ENCODE measurements around the gene CCDC169.
"Not testable (repeated sequence)": the region's sequence is repeated elsewhere in the genome, so short reads cannot be mapped to it uniquely, and the experiment has no call there.

The CCDC169 gene

DNA sequence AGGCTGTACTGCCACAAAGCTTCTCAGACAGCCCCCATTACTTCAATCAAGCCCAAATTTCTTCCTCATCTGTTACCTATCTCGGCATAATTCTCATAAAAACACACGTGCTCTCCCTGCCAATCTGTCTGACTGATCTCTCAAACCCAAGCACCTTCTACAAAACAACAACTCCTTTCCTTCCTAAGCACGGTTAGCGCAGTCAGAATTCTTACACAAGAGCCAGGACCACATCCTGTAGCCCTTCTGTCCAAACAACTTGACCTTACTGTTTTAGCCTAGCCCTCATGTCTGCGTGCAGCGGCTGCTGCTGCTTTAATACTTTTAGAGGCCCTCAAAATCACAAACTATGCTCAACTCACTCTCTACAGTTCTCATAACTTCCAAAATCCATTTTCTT is 22.2 kb upstream of the CCDC169 start:
- DNase-seq, result not testable (repeated sequence)

DNA sequence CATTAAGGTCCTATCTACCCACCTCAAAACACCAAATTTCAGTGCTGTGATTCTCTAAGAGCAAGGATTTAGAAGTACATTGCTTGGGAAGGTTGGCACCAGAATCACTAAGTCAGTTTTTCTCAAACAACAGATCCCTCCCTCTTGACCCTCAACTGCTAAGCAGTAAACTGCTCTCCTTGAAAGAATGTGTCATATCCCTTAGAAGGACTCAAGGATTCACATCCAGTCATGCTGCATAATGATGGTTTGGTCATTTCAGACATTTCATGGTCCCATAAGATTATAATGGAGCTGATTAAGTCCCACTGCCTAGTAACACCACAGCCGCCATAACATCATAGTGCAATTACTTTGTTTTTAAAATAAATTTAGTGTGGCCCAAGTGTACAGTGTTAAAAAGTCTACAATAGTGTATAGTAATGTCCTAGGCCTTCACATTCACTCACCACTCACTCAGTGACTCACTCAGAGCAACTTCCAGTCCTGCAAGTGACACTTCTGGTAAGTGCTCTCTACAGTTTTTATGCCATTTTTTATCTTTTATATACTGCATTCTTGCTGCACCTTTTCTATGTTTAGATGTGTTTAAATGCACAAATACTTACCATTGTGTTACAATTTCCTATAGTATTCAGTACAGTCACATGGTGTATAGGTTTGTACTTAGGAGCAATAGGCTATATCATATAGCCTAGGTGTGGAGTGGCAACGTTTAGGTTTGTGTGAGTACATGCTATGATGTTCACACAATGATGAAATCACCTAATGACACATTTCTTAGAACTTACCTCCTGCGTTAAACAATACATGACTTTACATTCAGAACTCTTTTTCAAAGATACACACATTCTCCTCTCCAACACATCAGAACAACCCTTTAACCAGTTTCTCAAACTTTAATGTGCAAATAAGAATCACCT is 15.7 kb upstream of the CCDC169 start:
- DNase-seq, result no peak

- DNase-seq, result no peak
These were observed 12.9 kb upstream of the CCDC169 start for GRCh38 chr13:36310417-36311108.

- no peak for DNase-seq
These were observed 4.7 kb upstream of the CCDC169 start for GRCh38 chr13:36302289-36302688.

- DNase-seq, result not testable (repeated sequence)
These were observed 1.9 kb upstream of the CCDC169 start for GRCh38 chr13:36299469-36299868.

GRCh38 chr13:36298535-36299068 is 988 bp upstream of the CCDC169 start:
- DNase-seq, result peak in 8 of 51 donors; percentile 0 to 19 (median 4)

DNA sequence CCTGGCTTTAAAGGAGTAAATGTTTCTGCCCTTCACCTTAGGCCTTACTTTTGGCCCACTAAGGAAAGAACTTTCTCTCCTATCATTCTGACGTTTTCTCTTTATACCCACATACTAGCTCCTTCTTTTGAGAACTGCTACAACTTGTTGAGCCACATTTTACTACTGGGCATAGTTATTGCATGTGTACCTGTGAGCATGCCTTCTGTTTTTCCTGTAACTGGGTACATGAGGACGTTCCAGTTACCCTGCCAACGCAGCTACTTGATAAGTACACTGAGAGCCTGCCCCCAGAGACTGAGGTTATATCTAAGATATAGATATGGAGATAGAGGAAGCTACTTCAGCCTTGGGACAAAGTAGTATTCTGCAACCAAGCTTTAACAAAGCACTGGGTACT is 3.5 kb downstream of the CCDC169 start:
- DNase-seq, result no peak

GRCh38 chr13:36293497-36293896 is 4.1 kb downstream of the CCDC169 start:
- no peak for DNase-seq

DNA sequence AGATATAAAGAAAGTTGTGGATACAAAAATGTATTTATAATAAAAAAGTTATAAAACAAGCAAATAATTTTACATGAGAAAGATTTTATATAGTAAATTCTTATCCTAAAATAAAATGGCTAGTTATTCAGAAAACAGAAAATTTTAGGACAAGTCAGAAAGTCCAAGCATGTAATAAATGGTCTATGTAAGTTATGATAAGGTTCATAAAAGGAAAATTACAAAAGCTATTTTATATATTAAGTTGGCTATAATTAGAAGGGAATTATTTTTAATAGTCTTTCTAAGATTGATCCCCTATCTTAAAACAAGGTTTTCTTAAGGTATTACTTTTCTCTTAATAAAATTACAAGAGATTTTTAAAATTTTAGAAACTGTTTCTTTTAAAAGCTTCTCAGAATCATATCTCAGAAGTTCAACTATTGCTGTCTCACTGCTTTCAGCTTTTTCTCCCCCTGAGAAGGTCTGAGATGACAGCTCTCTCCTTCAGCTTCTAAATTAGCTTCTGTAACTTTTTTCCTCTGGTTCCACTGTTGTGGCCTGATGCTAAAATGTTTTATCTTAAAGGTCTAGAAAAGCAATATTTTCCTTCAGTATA is 8.7 kb downstream of the CCDC169 start:
- DNase-seq, result no peak

DNA sequence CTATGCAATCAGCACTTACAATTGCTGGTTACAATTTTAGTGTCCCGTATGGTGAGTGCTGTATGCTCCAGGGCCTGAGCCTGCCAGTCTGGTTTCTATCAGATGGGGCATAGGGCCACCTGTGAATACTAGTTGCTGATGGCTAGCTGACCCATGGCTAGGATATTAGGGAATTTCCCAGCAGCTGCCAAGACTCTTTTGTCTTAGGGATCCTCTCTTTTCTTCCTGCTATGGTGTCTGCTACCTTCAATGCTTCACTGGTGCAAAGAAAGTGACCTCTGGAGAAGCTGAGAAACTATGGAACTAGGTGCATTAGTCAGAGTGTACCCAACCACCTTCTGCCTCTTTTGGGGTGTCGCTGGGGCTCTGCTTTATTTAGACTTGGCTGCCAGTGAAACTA is 11.6 kb downstream of the CCDC169 start:
- DNase-seq, result no peak

GRCh38 chr13:36282821-36283432 is 14.7 kb downstream of the CCDC169 start:
- DNase-seq, result peak in 1 of 51 donors; percentile 6

- DNase-seq, result peak in 2 of 51 donors; percentile 4 to 14
These were observed 22.2 kb downstream of the CCDC169 start for GRCh38 chr13:36275190-36276002.

DNA sequence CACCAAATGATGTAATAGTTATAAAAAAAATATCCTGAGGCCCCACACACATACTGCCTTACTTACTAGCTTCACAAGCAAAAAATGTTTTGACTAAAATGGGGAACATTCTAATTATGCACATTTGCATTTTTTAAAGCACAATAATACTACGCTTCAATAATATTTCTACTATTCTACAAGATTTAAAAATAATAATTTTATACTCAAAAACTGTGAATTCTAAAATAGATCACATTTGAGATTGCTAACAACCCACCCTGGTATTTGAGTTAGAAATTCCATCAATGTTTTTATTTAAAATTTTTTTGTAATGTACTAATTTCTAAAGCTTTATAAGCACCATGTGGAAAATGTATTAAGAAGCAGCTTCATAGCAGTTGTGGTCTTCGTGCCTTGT is 24.2 kb downstream of the CCDC169 start:
- no peak for DNase-seq

GRCh38 chr13:36261976-36262375 is 35.6 kb downstream of the CCDC169 start:
- DNase-seq, result no peak

GRCh38 chr13:36261011-36261410 is 36.6 kb downstream of the CCDC169 start:
- DNase-seq, result no peak

GRCh38 chr13:36259361-36260137 is 38.1 kb downstream of the CCDC169 start:
- DNase-seq, result no peak

DNA sequence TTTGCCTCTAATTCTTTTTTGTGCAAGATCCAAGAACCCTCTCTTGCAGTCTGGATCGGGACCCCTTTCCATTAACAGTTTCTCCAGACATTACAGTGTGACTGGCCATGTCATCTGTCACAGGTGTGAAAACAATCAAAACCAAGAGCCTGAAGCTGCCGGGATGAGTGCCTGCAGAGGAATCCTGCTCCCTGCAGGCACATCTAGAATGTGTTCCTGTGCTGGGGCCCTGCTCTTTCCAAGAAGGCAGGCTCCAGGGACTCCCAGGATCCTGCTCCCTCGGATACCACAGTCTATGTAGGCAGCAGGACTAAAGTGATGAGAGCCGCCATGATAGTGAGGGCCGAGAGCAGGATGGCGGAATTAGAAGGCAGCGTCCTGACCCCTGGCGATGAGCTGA is 38.8 kb downstream of the CCDC169 start:
- no peak for DNase-seq

GRCh38 chr13:36251526-36251925 is 46.1 kb downstream of the CCDC169 start:
- DNase-seq, result no peak

DNA sequence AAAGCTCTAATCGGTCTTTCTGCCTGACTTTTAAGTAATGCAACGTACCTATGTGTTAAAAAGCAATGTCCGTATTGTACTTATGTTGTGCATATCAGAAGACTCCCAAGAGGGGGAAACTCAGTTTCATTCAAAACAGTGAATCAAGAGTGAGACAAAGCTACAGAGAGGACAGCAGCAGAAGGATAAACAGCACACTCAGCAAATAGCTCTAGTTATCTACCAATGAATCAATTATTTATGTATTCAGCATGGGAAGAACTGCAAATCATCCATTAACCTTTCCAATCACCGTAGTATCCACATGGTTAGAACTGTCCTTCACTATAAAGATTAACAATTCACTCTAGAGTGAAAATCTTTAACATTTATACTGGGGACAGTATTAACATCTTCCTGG is 46.6 kb downstream of the CCDC169 start:
- no peak for DNase-seq

DNA sequence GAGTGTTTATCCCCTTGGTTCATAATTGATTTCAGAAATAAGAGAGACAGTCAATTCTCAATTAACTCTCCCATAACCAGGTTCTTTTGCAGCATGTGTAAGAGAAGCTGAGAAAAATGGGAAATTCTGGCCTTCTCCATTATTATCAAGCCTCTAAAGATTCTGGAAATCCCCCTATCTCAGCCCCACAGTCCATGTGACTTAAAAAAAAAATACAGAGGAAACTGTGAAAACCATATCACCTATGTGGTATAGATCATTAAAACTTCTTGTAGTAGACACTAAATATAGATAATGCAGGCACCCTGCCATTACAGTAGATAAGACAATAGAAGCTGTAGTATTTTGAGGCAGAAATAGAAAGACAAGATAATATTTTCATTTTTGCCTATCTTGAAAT is 48.9 kb downstream of the CCDC169 start:
- DNase-seq, result no peak

Data from hypothalamus (tissue), 51 donors.